Activated naive CD4-positive, alpha-beta T cell treated with anti-CD3 and anti-CD28 coated beads for 36 hours (primary cell): ENCODE results near the gene MKX. TPM values are rescaled to one million over a fixed set of nuclear protein-coding genes. Genes with fewer than 3 reads are reported as not detected.

Experiments used
- CTCF ChIA-PET: fragments of 350-600 bp; sonication (Branson Sonifier 250); formaldehyde crosslinking; loops from one replicate; lab custom pipeline; 2021; ENCODE audit warnings: antibody characterized with exemption; lab: Charles Lee
- DNase-seq: peaks from one replicate; pipeline ENCODE4 v3.0.0-alpha.2; 2020
- H3K27ac Mint-ChIP-seq: one replicate; pipeline ENCODE4 v1.8.0; 2021; ENCODE audit warnings: mild to moderate bottlenecking, mixed read lengths
- H3K27me3 Mint-ChIP-seq: one replicate; pipeline ENCODE4 v1.8.0; 2021; ENCODE audit warnings: low read depth, mixed read lengths
- H3K36me3 Mint-ChIP-seq: one replicate; pipeline ENCODE4 v1.8.0; 2021; ENCODE audit warnings: low read depth, mixed read lengths
- H3K4me1 Mint-ChIP-seq: one replicate; pipeline ENCODE4 v1.8.0; 2021; ENCODE audit warnings: low read depth, mixed read lengths
- H3K4me3 Mint-ChIP-seq: one replicate; pipeline ENCODE4 v1.8.0; 2021; ENCODE audit warnings: mild to moderate bottlenecking, moderate library complexity, mixed read lengths
- H3K9me3 Mint-ChIP-seq: one replicate; pipeline ENCODE4 v1.8.0; 2021; ENCODE audit warnings: mixed read lengths
- intact Hi-C: fragments of 100-400 bp; cut with micrococcal nuclease; formaldehyde crosslinking; loops from one replicate; pipeline ENCODE4 v1.15.1; 2023
- total RNA-seq, 2 experiments: library from RNA; stranded (reverse); gene quantifications; one replicate each; pipeline ENCODE4 v1.2.3, GENCODE V29; 2021

MKX gene
- total RNA-seq, 2 experiments from 2014 or later, result 0.15 to 0.38 TPM

GRCh38 chr10:27752673-27753237 is 7.1 kb upstream of the MKX start:
- intact Hi-C loops, result no loop called here
- no peak overlapping the region for H3K27ac Mint-ChIP-seq
- no peak overlapping the region for H3K4me3 Mint-ChIP-seq
- no peaks in the 10 kb centered on the region for H3K4me1 Mint-ChIP-seq
- no peak for DNase-seq
- H3K9me3 Mint-ChIP-seq, result no peaks in the 10 kb centered on the region
- no peaks in the 10 kb centered on the region for H3K36me3 Mint-ChIP-seq
- H3K27me3 Mint-ChIP-seq, result peaks cover 34% of the 10 kb centered on the region
- CTCF ChIA-PET, result no interaction called here

GRCh38 chr10:27748601-27749000 is 3.0 kb upstream of the MKX start:
- peaks cover 19% of the 10 kb centered on the region for H3K4me1 Mint-ChIP-seq

GRCh38 chr10:27747096-27747451 is 1.5 kb upstream of the MKX start:
- Mint-ChIP-seq H3K27me3 (peaks cover 54% of the 10 kb centered on the region), H3K4me3 (no peak overlapping the region), H3K9me3 (no peaks in the 10 kb centered on the region), H3K36me3 (no peaks in the 10 kb centered on the region), H3K27ac (no peak overlapping the region), H3K4me1 (peaks cover 20% of the 10 kb centered on the region)
- CTCF ChIA-PET, result interaction anchor here (1.1 to 1.3 kb wide), 2 partner anchors 493 to 646 kb away, joined by 3 to 5 read pairs; no protein-coding TSS in a partner anchor
- intact Hi-C loops, result loop anchor here (5.0 kb wide), 1 partner anchor 250 kb away; the partner anchor contains the start of gene ODAD2
- DNase-seq, result peak; percentile 19

More at GRCh38 chr10:27748601-27749000, 3.0 kb upstream of the MKX start:
- H3K27me3 Mint-ChIP-seq, result peaks cover 58% of the 10 kb centered on the region
- CTCF ChIA-PET, result no interaction called here
- H3K27ac Mint-ChIP-seq, result no peak overlapping the region
- intact Hi-C loops, result loop anchor here (5.0 kb wide), 1 partner anchor 249 kb away; the partner anchor contains the start of gene ODAD2
- H3K36me3 Mint-ChIP-seq, result no peaks in the 10 kb centered on the region
- DNase-seq, result no peak
- no peaks in the 10 kb centered on the region for H3K9me3 Mint-ChIP-seq
- H3K4me3 Mint-ChIP-seq, result no peak overlapping the region

GRCh38 chr10:27746397-27747095 is 927 bp upstream of the MKX start:
- H3K36me3 Mint-ChIP-seq, result no peaks in the 10 kb centered on the region
- CTCF ChIA-PET, result interaction anchor here (0.6 to 1.3 kb wide), 4 partner anchors 494 to 1705 kb away, joined by 3 to 5 read pairs (median 3); no protein-coding TSS in a partner anchor

GRCh38 chr10:27744802-27745731 is 552 bp downstream of the MKX start:
- intact Hi-C loops, result loop anchor here (5.0 kb wide), 2 partner anchors 252 to 503 kb away; partner anchors contain the start of genes ACBD5 and ODAD2
- peaks cover 31% of the 10 kb centered on the region for H3K4me1 Mint-ChIP-seq
- DNase-seq, result peak; percentile 21
- H3K27me3 Mint-ChIP-seq, result peaks cover 54% of the 10 kb centered on the region
- CTCF ChIA-PET, result interaction anchor here (0.6 to 3.2 kb wide), 3 partner anchors 496 to 555 kb away, joined by 3 to 14 read pairs (median 3); no protein-coding TSS in a partner anchor
- no peaks in the 10 kb centered on the region for H3K9me3 Mint-ChIP-seq
- peak overlapping the region; percentile 68 for H3K4me3 Mint-ChIP-seq
- no peaks in the 10 kb centered on the region for H3K36me3 Mint-ChIP-seq
- H3K27ac Mint-ChIP-seq, result no peak overlapping the region

More at GRCh38 chr10:27746397-27747095, 927 bp upstream of the MKX start:
- Mint-ChIP-seq H3K4me1 (peaks cover 22% of the 10 kb centered on the region), H3K4me3 (peak overlapping the region; percentile 68), H3K27ac (no peak overlapping the region), H3K27me3 (peaks cover 51% of the 10 kb centered on the region), H3K9me3 (no peaks in the 10 kb centered on the region)
- DNase-seq, result peak; percentile 46
- intact Hi-C loops, result loop anchor here (5.0 kb wide), 1 partner anchor 251 kb away; the partner anchor contains the start of gene ODAD2

GRCh38 chr10:27743877-27744801 is 1.5 kb downstream of the MKX start:
- peak overlapping the region; percentile 68 for H3K4me3 Mint-ChIP-seq
- H3K9me3 Mint-ChIP-seq, result no peaks in the 10 kb centered on the region
- H3K4me1 Mint-ChIP-seq, result peaks cover 31% of the 10 kb centered on the region
- CTCF ChIA-PET, result interaction anchor here (0.5 to 3.2 kb wide), 9 partner anchors 18 to 624 kb away, joined by 3 to 14 read pairs (median 4); no protein-coding TSS in a partner anchor
- peaks cover 50% of the 10 kb centered on the region for H3K27me3 Mint-ChIP-seq
- DNase-seq, result peak; percentile 20
- H3K36me3 Mint-ChIP-seq, result no peaks in the 10 kb centered on the region
- no peak overlapping the region for H3K27ac Mint-ChIP-seq
- intact Hi-C loops, result loop anchor here (2.0 to 5.0 kb wide), 4 partner anchors 185 to 789 kb away; partner anchors contain the start of genes ACBD5 and WAC

- no peak overlapping the region for H3K27ac Mint-ChIP-seq
Measured at GRCh38 chr10:27743012-27743876, 2.4 kb downstream of the MKX start.

GRCh38 chr10:27742195-27743011 is 3.2 kb downstream of the MKX start:
- CTCF ChIA-PET, result interaction anchor here (0.5 to 3.2 kb wide), 13 partner anchors 9 to 677 kb away, joined by 3 to 15 read pairs (median 4); no protein-coding TSS in a partner anchor
- Mint-ChIP-seq H3K4me3 (peak overlapping the region; percentile 68), H3K4me1 (peaks cover 31% of the 10 kb centered on the region), H3K27me3 (peaks cover 49% of the 10 kb centered on the region), H3K9me3 (no peaks in the 10 kb centered on the region), H3K27ac (no peak overlapping the region), H3K36me3 (no peaks in the 10 kb centered on the region)
- intact Hi-C loops, result loop anchor here (1.0 to 5.0 kb wide), 10 partner anchors 184 to 790 kb away; partner anchors contain the start of genes ACBD5, RAB18 and WAC
- DNase-seq, result peak; percentile 88

More at GRCh38 chr10:27743012-27743876, 2.4 kb downstream of the MKX start:
- Mint-ChIP-seq H3K4me1 (peaks cover 31% of the 10 kb centered on the region), H3K36me3 (no peaks in the 10 kb centered on the region), H3K4me3 (peak overlapping the region; percentile 68), H3K27me3 (peaks cover 49% of the 10 kb centered on the region), H3K9me3 (no peaks in the 10 kb centered on the region)
- CTCF ChIA-PET, result interaction anchor here (0.8 to 3.2 kb wide), 11 partner anchors 38 to 677 kb away, joined by 3 to 15 read pairs (median 3); no protein-coding TSS in a partner anchor
- intact Hi-C loops, result loop anchor here (2.0 to 5.0 kb wide), 4 partner anchors 184 to 790 kb away; partner anchors contain the start of genes ACBD5 and WAC
- peak; percentile 41 for DNase-seq
